G401.6 (cell line): ENCODE measurements around the gene GPRASP1.
"Not testable (repeated sequence)": the region's sequence is repeated elsewhere in the genome, so short reads cannot be mapped to it uniquely, and the experiment has no call there.

Experiments
- FAIRE-seq: peaks from 2 replicates; lab custom pipeline; 2012; peaks lifted over from hg19 to GRCh38; lab: Jason Lieb, UNC

Gene GPRASP1, protein sequence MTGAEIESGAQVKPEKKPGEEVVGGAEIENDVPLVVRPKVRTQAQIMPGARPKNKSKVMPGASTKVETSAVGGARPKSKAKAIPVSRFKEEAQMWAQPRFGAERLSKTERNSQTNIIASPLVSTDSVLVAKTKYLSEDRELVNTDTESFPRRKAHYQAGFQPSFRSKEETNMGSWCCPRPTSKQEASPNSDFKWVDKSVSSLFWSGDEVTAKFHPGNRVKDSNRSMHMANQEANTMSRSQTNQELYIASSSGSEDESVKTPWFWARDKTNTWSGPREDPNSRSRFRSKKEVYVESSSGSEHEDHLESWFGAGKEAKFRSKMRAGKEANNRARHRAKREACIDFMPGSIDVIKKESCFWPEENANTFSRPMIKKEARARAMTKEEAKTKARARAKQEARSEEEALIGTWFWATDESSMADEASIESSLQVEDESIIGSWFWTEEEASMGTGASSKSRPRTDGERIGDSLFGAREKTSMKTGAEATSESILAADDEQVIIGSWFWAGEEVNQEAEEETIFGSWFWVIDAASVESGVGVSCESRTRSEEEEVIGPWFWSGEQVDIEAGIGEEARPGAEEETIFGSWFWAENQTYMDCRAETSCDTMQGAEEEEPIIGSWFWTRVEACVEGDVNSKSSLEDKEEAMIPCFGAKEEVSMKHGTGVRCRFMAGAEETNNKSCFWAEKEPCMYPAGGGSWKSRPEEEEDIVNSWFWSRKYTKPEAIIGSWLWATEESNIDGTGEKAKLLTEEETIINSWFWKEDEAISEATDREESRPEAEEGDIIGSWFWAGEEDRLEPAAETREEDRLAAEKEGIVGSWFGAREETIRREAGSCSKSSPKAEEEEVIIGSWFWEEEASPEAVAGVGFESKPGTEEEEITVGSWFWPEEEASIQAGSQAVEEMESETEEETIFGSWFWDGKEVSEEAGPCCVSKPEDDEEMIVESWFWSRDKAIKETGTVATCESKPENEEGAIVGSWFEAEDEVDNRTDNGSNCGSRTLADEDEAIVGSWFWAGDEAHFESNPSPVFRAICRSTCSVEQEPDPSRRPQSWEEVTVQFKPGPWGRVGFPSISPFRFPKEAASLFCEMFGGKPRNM (N-terminal part only)

GRCh38 chrX:102651242-102652011, at the start of gene GPRASP1:
GPRASP1 (plus strand) TSS chrX:102651483; CDS start chrX:102653914, 2,431 bp downstream.
- no peak for FAIRE-seq

DNA sequence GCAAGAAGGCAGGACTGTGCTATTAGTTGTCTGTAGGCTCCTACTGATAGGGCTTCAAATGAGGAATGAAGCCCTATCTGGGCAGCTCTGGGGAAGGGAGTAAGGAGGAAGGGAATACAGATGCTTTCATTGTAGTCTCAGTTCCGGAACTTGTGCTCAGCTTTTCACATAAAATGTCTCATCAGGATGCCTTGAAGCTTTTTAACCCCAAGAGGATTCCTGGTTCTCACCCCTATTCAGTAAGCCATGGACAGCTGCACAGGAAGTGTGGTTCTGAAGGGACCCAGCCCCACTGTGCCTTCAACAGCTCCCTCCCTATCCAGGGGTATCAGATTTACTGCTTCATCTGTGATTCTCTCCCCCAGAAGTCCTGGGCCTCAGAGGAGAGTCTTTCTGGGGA, 47.0 kb upstream of the GPRASP1 start:
- FAIRE-seq: no peak

DNA sequence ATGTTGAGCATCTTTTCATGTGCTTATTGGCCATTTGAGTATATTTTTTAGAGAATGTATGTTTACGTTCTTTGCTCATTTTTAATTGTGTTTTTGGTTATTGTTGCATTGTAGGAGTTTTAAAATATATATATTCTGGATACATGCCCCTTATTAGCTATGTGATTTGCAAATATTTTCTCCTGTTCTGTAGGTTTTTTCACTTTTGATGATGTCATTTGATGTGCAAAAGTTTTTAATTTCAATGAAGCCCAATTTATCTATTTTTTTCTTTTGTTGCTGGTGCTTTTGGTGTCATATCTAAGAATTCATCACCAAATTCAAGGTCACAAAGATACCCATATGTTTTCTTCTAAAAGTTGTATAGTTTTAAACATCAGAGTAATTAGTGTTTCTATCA, 45.2 kb upstream of the GPRASP1 start:
- no peak for FAIRE-seq

- FAIRE-seq: no peak
Observed at GRCh38 chrX:102610905-102611304, 40.4 kb upstream of the GPRASP1 start.

GRCh38 chrX:102624105-102624504, 27.2 kb upstream of the GPRASP1 start:
- no peak for FAIRE-seq

DNA sequence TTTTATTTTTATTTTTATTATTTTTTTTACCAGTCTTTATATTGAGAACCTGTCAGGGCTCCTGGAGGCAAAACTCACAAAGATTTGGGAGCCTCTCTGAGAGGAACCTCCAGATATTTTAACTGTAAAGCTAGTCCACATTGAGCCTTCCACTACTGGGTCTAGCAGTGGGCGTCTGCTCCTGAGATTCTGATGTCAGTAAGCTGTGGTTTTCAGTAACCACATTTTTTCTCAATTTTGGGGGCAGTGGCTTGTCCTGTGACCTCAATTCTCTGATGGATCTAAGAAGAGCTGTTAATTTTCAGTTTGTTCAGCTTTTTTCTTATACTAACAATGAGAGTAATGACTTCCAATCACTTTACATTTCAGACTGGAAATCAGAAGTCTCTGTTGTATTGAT, 23.6 kb upstream of the GPRASP1 start:
- FAIRE-seq: no peak

GRCh38 chrX:102637561-102637960, 13.7 kb upstream of the GPRASP1 start:
- no peak for FAIRE-seq

DNA sequence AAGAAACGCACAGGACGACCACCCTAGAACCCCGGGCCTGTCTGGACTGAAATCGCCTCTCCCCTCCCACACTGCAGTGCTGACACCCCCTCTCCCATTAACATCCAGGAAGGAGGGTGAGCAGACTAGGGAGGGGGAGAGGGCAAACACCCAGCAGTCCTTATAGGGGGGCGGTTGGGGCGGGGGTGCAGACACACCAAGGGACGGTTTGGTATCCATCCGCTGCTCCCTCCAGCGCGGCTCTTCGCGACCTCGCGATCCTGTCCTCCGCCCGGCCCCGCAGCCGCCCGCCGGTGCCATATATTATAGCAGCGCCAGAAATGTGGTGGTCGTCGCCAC, 411 bp upstream of the GPRASP1 start:
- FAIRE-seq: no peak

DNA sequence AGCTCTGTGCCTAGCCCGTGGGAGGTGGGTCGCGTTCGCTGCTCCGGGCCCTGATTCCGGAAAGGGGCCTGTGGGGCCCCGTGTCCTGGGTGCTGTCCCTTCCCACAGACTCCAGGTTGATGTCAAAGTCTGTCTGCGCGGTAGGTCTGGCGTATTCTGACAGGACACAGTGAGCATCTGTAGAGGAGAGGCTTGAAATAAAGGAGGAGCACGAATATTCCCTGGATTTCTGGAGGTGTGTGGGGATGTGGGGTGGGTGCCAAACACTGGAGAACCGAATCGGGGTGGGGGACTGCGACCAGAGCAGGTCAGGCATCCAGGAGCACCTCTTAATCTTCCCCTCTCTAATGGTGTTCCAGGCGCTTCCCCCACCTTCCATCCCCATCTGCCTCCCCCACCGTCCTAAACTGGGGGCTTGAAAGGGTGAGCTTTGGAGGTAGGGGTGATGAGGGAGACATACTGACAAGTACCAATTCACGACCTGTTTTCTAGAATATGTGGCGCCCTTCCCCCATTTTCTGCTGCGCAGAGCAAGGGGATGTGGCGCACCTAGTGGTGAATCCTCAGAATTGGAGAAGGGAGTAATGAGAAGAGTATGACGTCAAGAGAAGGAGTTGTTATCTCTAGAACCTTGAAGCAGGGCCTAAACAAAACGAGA, 877 bp downstream of the GPRASP1 start:
- FAIRE-seq: no peak

GRCh38 chrX:102654696-102655095, 3.4 kb downstream of the GPRASP1 start:
- no peak for FAIRE-seq

DNA sequence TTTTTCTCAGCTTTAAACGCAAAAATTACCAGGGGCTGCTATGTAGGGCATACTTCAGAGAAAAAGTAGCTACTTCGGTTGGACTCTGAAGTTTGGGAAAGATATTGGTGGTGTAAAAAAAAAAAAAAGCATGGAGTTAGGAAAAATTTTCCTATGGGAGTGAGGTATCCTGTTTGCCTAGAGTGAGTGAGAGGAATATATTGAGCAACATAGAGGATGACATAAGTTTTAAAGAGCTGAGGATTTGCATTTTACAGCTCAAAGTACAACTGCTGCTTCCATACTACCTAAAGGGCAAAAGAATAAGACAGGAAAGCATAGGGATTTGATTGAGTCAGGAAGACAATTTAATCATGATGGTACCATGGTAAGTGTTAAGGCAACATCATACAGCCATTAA, 7.3 kb downstream of the GPRASP1 start:
- FAIRE-seq: no peak

GRCh38 chrX:102659790-102660757, 8.8 kb downstream of the GPRASP1 start:
- FAIRE-seq: no peak

- not testable (repeated sequence) for FAIRE-seq
Observed at GRCh38 chrX:102663820-102664219, 12.5 kb downstream of the GPRASP1 start.

DNA sequence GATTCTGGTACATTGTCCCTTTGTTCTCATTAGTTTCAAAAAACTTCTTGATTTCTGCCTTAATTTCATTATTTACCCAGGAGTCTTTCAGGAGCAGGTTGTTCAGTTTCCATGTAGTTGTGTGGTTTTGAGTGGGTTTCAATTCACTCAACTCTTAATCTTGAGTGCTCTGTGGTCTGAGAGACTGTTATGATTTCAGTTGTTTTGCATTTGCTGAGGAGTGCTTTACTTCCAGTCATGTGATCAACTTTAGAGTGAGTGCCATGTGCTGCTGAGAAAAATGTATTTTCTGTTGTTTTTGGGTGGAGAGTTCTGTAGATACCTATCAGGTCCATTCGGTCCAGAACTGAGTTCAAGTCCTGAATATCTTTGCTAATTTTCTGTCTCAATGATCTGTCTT, 15.8 kb downstream of the GPRASP1 start:
- not testable (repeated sequence) for FAIRE-seq

GRCh38 chrX:102669526-102669925, 18.2 kb downstream of the GPRASP1 start:
- FAIRE-seq: no peak

GRCh38 chrX:102672856-102673255, 21.6 kb downstream of the GPRASP1 start:
- no peak for FAIRE-seq

DNA sequence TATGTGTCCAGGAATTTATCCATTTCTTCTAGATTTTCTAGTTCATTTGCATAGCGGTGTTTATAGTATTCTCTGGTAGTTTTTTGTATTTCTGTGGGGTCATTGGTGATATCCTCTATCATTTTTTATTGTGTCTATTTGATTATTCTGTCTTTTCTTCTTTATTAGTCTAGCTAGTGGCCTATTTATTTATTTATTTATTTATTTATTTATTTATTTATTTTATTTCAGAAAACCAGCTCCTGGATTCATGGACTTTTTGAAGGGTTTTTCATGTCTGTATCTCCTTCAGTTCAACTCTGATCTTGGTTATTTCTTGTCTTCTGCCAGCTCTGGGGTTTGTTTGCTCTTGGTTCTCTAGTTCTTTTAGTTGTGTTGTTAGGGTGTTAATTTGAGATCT, 26.2 kb downstream of the GPRASP1 start:
- FAIRE-seq: not testable (repeated sequence)

GRCh38 chrX:102684772-102685520, 33.7 kb downstream of the GPRASP1 start:
- FAIRE-seq: no peak

DNA sequence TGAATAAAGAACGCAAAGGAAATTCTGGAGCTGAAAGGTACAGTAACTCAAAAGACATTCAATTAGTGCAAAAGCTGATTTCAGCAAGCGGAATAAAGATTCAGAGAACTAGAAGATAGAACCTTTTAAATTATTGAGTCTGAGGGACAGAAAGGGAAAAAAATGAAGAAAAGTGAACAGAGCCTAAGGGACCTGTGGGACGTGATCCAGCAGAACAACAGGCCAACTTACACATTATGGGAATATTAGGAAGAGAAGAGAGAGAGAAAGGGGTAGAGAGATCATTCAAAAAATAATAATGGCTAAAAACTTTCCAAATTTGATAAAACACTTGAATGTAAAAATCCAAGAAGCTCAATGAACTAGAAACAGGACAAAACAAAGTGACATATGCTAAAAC, 43.5 kb downstream of the GPRASP1 start:
- no peak for FAIRE-seq

- FAIRE-seq: no peak
Observed at GRCh38 chrX:102696306-102696705, 45.0 kb downstream of the GPRASP1 start.
